PC-3 (cell line): ENCODE results near the gene GDF2. TPM values are rescaled to one million over a fixed set of nuclear protein-coding genes. Genes with fewer than 3 reads are reported as not detected.

Source experiments
- ATAC-seq: fragments of 200-7000 bp; cut with Tn5 transposase; 2 replicates; pipeline ENCODE4 v1.9.1; 2020; ENCODE audit warnings: mild to moderate bottlenecking, moderate library complexity
- BruUV-seq: library from RNA; stranded (reverse); fragments of 400-500 nt; replicated peaks from 2 replicates; lab custom pipeline; 2021; lab: Mats Ljungman, UMichigan
- CTCF ChIA-PET: fragments of 300-600 bp; sonication (Branson Sonifier 250); formaldehyde crosslinking; loops from one replicate; lab custom pipeline; 2022; ENCODE audit warnings: antibody characterized with exemption; lab: Charles Lee
- POLR2A ChIA-PET: fragments of 300-600 bp; sonication (Branson Sonifier 250); formaldehyde crosslinking; loops from one replicate; lab custom pipeline; 2022; ENCODE audit warnings: antibody characterized with exemption; ENCODE audit not compliant: unreplicated experiment; lab: Charles Lee
- DNase-seq: peaks from one replicate; pipeline ENCODE4 v3.0.0-alpha.2; 2015
- H2AFZ ChIP-seq: fragments of 300-600 bp; sonication (generic); 2 replicates; pipeline ENCODE4 v1.6.0; 2016; ENCODE audit warnings: antibody characterized with exemption, low read length
- H3F3A ChIP-seq: fragments of 300-600 bp; sonication (generic); one replicate; pipeline ENCODE4 v1.6.0; 2017; ENCODE audit warnings: antibody characterized with exemption, low read length, control low read depth, mild to moderate bottlenecking; ENCODE audit not compliant: unreplicated experiment
- H3K27ac ChIP-seq: fragments of 300-600 bp; sonication (generic); 2 replicates; pipeline ENCODE4 v1.5.1; 2016; ENCODE audit warnings: mild to moderate bottlenecking, low read length
- H3K27me3 ChIP-seq: fragments of 300-600 bp; sonication (generic); 2 replicates; pipeline ENCODE4 v1.6.1; 2016; ENCODE audit warnings: low read length, mixed read lengths
- H3K36me3 ChIP-seq: fragments of 300-600 bp; sonication (generic); 2 replicates; pipeline ENCODE4 v1.6.1; 2016; ENCODE audit warnings: low read depth, mixed run types, low read length, mixed read lengths
- H3K4me1 ChIP-seq: fragments of 300-600 bp; sonication (generic); 2 replicates; pipeline ENCODE4 v1.5.1; 2016; ENCODE audit warnings: low read length; ENCODE audit not compliant: insufficient read depth
- H3K4me2 ChIP-seq: fragments of 300-600 bp; sonication (generic); 2 replicates; pipeline ENCODE4 v1.6.0; 2016; ENCODE audit warnings: low read length
- H3K4me3 ChIP-seq: fragments of 300-600 bp; sonication (generic); 2 replicates; pipeline ENCODE4 v1.5.1; 2016; ENCODE audit warnings: mild to moderate bottlenecking, low read length, mixed read lengths
- H3K79me2 ChIP-seq: fragments of 300-600 bp; sonication (generic); 2 replicates; pipeline ENCODE4 v1.6.1; 2017; ENCODE audit warnings: low read length, mixed read lengths
- H3K9ac ChIP-seq: fragments of 300-600 bp; sonication (generic); 2 replicates; pipeline ENCODE4 v1.6.0; 2016; ENCODE audit warnings: mild to moderate bottlenecking, low read length
- H3K9me2 ChIP-seq: fragments of 300-600 bp; sonication (generic); replicated peaks from 2 replicates; pipeline ENCODE4 v1.6.1; 2016; ENCODE audit warnings: mixed run types, low read length, mixed read lengths
- H3K9me3 ChIP-seq: fragments of 300-600 bp; sonication (generic); 2 replicates; pipeline ENCODE4 v1.6.1; 2016; ENCODE audit warnings: low read length, mixed read lengths
- H4K20me1 ChIP-seq: fragments of 300-600 bp; sonication (generic); 2 replicates; pipeline ENCODE4 v1.6.1; 2016; ENCODE audit warnings: low read length, mixed read lengths
- EZH2 ChIP-seq: fragments of 300-600 bp; sonication (generic); IDR thresholded peaks from one replicate; pipeline ENCODE4 v1.6.1; 2017; ENCODE audit warnings: antibody characterized with exemption, mild to moderate bottlenecking, low read length; ENCODE audit not compliant: unreplicated experiment
- EZH2phosphoT487 ChIP-seq: fragments of 300-600 bp; sonication (generic); IDR thresholded peaks from 2 replicates; pipeline ENCODE4 v1.6.1; 2018; ENCODE audit warnings: mild to moderate bottlenecking, antibody characterized with exemption, low read length, borderline replicate concordance
- intact Hi-C: fragments of 100-400 bp; cut with micrococcal nuclease; formaldehyde crosslinking; loops from 2 replicates; pipeline ENCODE4 v1.9.0; 2023
- total RNA-seq: library from RNA; depleted of rRNA; stranded (reverse); fragments of >200 nt; gene quantifications from 2 replicates; pipeline ENCODE4 v1.2.3, GENCODE V29; 2014
- TF ChIP-seq, protein P1 (sequence below): fragments of 300-600 bp; sonication (generic); conservative IDR thresholded peaks from 2 replicates; pipeline ENCODE4 v1.5.1; 2017; ENCODE audit warnings: antibody characterized with exemption, low read depth, mild to moderate bottlenecking, low read length

The GDF2 gene
- total RNA-seq, 1 experiment from 2014 or later = not detected

DNA sequence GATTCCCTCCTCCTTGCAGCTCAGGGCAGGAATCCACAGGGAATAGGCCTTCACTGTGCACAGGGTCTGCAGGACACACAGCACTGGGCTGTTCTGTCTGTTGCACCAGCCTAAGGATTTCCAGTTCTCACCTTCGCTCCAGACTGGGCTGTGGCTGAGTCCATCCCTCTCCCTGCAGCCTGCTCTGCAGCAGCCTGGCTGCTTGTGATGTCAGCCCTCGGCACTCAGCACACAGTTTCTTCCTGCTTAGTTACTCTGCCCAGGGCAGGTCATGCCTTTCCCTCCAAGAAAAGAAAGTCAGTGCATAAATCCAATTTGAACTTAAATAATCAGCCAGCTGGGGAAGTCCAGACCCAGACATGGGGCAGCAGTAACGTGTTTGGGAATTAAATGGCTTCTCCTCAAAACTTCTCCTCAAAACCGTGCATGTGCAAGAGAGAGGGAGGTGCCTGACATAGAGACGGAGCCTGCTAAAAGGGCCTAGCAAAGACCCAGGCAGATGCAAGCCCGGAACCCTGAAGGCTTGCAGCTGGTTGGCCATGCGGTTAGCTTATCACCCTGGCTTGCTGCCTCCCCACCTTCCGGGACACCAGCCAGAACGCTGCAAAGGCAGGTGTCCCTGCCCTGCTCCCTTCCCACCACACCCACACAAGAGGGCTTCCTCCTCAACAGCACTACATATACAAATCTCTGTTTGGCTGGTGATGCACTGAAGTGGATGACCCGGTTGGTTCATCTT is 10.9 kb upstream of the GDF2 start:
- Histone ChIP-seq H3K27me3 (no peaks in the 10 kb centered on the region), H3K9ac (no peak overlapping the region), H4K20me1 (no peaks in the 10 kb centered on the region), H3K79me2 (no peaks in the 10 kb centered on the region), H3F3A (no peaks in the 10 kb centered on the region), H3K27ac (no peak overlapping the region), H3K9me3 (no peaks in the 10 kb centered on the region), H3K9me2 (no peaks in the 10 kb centered on the region), H2AFZ (no peak overlapping the region), H3K4me1 (peaks cover 10% of the 10 kb centered on the region), H3K4me3 (no peak overlapping the region), H3K36me3 (no peaks in the 10 kb centered on the region), H3K4me2 (no peak overlapping the region)
- POLR2A ChIA-PET = no interaction called here
- no TSS peak for BruUV-seq
- intact Hi-C loops = no loop called here
- DNase-seq (peak; percentile 41), ATAC-seq (no peak; the same call in none of the 2 replicates)
- CTCF ChIA-PET = interaction anchor here (0.6 to 1.5 kb wide), 3 partner anchors 184 to 287 kb away, joined by 5 to 11 read pairs (median 5); no protein-coding TSS in a partner anchor
- no peak for TF ChIP-seq EZH2phosphoT487
- TF ChIP-seq, protein P1, sequence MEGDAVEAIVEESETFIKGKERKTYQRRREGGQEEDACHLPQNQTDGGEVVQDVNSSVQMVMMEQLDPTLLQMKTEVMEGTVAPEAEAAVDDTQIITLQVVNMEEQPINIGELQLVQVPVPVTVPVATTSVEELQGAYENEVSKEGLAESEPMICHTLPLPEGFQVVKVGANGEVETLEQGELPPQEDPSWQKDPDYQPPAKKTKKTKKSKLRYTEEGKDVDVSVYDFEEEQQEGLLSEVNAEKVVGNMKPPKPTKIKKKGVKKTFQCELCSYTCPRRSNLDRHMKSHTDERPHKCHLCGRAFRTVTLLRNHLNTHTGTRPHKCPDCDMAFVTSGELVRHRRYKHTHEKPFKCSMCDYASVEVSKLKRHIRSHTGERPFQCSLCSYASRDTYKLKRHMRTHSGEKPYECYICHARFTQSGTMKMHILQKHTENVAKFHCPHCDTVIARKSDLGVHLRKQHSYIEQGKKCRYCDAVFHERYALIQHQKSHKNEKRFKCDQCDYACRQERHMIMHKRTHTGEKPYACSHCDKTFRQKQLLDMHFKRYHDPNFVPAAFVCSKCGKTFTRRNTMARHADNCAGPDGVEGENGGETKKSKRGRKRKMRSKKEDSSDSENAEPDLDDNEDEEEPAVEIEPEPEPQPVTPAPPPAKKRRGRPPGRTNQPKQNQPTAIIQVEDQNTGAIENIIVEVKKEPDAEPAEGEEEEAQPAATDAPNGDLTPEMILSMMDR = no peak
- TF ChIP-seq EZH2 = no peak

DNA sequence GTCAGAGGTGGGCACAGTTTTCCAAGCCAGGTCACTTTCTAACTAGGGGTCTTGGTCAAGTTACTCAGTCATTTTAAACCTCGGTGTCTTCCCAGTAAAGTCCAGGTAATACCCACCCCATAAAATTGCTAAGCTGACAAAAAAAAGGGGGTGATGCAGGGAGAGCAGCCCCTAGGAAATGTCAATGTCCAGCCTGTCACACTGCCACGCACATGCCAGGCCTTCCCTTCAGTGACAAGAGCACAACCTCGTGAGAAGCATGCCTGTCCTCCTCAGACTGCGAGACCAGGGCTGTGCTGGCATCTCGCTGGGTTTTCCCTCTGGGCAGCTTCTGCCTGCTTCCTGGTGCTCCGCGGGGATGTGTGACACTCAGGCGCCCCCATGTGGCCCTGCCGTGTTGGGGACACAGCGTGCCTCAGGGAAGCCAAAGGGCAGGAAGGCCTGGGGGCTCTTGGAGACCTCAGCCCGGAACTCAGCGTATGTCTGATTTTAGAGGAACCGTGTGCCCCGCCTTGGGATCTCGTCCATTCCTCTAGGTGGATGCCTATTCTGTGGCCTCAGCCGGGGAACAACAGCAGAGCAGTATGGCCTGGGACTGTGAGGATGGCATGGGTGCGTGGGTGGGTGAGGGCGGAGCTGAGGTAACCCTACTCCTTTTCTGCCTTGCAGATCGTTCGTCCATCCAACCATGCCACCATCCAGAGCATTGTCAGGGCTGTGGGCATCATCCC is 10.2 kb upstream of the GDF2 start:
- Histone ChIP-seq H3K4me3 (no peak overlapping the region), H3K36me3 (no peaks in the 10 kb centered on the region), H3K27me3 (no peaks in the 10 kb centered on the region), H3K9me2 (no peaks in the 10 kb centered on the region), H2AFZ (no peak overlapping the region), H3K9ac (no peak overlapping the region), H3K4me1 (peaks cover 10% of the 10 kb centered on the region), H3F3A (no peaks in the 10 kb centered on the region), H3K27ac (no peak overlapping the region), H4K20me1 (no peaks in the 10 kb centered on the region), H3K9me3 (no peaks in the 10 kb centered on the region), H3K4me2 (no peak overlapping the region), H3K79me2 (no peaks in the 10 kb centered on the region)
- intact Hi-C loops = loop anchor here (1.0 kb wide), 2 partner anchors 265 to 288 kb away; no protein-coding TSS in a partner anchor
- DNase-seq = peak; percentile 74
- ChIA-PET CTCF (interaction anchor here (0.6 to 1.5 kb wide), 3 partner anchors 184 to 288 kb away, joined by 5 to 11 read pairs (median 5); no protein-coding TSS in a partner anchor), POLR2A (no interaction called here)
- TF ChIP-seq EZH2phosphoT487 = no peak
- TF ChIP-seq, protein P1 = peak; percentile 82
- BruUV-seq = no TSS peak
- peak; percentile 97 for ATAC-seq
